Liver (tissue), 9 donors: Measurements from ENCODE around the gene CSRP1. TPM values are rescaled to one million over a fixed set of nuclear protein-coding genes. Genes with fewer than 3 reads are reported as not detected.

ENCODE experiments used
- DNase-seq: peaks from one replicate; pipeline ENCODE4 v3.0.0-alpha.2; 2017; ENCODE audit warnings: low spot score
- H3K27ac ChIP-seq, 2 donors: one replicate each; pipeline ENCODE4 v1.7.0; 2013; ENCODE audit warnings: inconsistent platforms in 2 of 2, low read length in 2 of 2, control low read depth in 1 of 2, low read depth in 1 of 2, mild to moderate bottlenecking in 1 of 2
- H3K27me3 ChIP-seq, 4 donors: one replicate each; pipeline versions ENCODE4 v1.6.1 to v1.7.0; 2013; ENCODE audit warnings: low read length in 3 of 4, inconsistent platforms in 1 of 4, mild to moderate bottlenecking in 1 of 4, moderate library complexity in 1 of 4; ENCODE audit not compliant: control insufficient read depth in 4 of 4, insufficient read depth in 4 of 4
- H3K36me3 ChIP-seq, 4 donors: one replicate each; pipeline versions ENCODE4 v1.6.1 to v1.7.0; 2013; ENCODE audit warnings: low read length in 3 of 4, mild to moderate bottlenecking in 3 of 4, low read depth in 1 of 4, moderate library complexity in 1 of 4; ENCODE audit not compliant: control insufficient read depth in 4 of 4, insufficient read depth in 3 of 4
- H3K4me1 ChIP-seq, 4 donors: one replicate each; pipeline versions ENCODE4 v1.6.1 to v1.7.0; 2013; ENCODE audit warnings: low read length in 3 of 4, mild to moderate bottlenecking in 3 of 4, moderate library complexity in 1 of 4; ENCODE audit not compliant: control insufficient read depth in 4 of 4, insufficient read depth in 4 of 4
- H3K4me3 ChIP-seq, 3 donors: one replicate each; pipeline versions ENCODE4 v1.6.1 to v1.7.0; 2013; ENCODE audit warnings: low read length in 3 of 3, control low read depth in 1 of 3, low read depth in 1 of 3, mild to moderate bottlenecking in 1 of 3
- H3K9ac ChIP-seq, 2 donors: one replicate each; pipeline ENCODE4 v1.7.0; 2013; ENCODE audit warnings: low read length in 2 of 2, mild to moderate bottlenecking in 2 of 2, moderate library complexity in 2 of 2, control low read depth in 1 of 2, low read depth in 1 of 2
- H3K9me3 ChIP-seq, 4 donors: one replicate each; pipeline versions ENCODE4 v1.6.1 to v1.7.0; 2013; ENCODE audit warnings: low read length in 3 of 4; ENCODE audit not compliant: control insufficient read depth in 4 of 4
- ATF3 ChIP-seq: IDR thresholded peaks from 2 replicates; pipeline ENCODE4 v1.6.1; 2016; ENCODE audit warnings: antibody characterized with exemption
- CTCF ChIP-seq: fragments of 150-350 bp; IDR thresholded peaks from 2 replicates; pipeline ENCODE4 v1.5.1; 2017; ENCODE audit warnings: improper control_type of control experiment, low read depth, low read length; ENCODE audit not compliant: missing input control
- FOXA2 ChIP-seq: IDR thresholded peaks from 2 replicates; pipeline ENCODE4 v1.6.1; 2016; ENCODE audit warnings: antibody characterized with exemption
- GABPA ChIP-seq, 2 donors: IDR thresholded peaks in 1 of 2; conservative IDR thresholded peaks in 1 of 2; 2 replicates each; pipeline ENCODE4 v1.6.1; 2016; ENCODE audit warnings: antibody characterized with exemption in 2 of 2, mild to moderate bottlenecking in 1 of 2, moderate library complexity in 1 of 2
- HNF4A ChIP-seq, 2 donors: conservative IDR thresholded peaks; 2 replicates each; pipeline ENCODE4 v1.6.1; 2016; ENCODE audit warnings: antibody characterized with exemption in 2 of 2, mild to moderate bottlenecking in 2 of 2
- HNF4G ChIP-seq: IDR thresholded peaks from 2 replicates; pipeline ENCODE4 v1.6.1; 2016; ENCODE audit warnings: antibody characterized with exemption
- JUND ChIP-seq, 2 donors: IDR thresholded peaks; 2 replicates each; pipeline ENCODE4 v1.6.1; 2016; ENCODE audit warnings: antibody characterized with exemption in 2 of 2
- MAX ChIP-seq: IDR thresholded peaks from 2 replicates; pipeline ENCODE4 v1.6.1; 2016; ENCODE audit warnings: antibody characterized with exemption
- NR2F2 ChIP-seq: IDR thresholded peaks from 2 replicates; pipeline ENCODE4 v1.6.1; 2016; ENCODE audit warnings: antibody characterized with exemption
- RAD21 ChIP-seq, 2 donors: IDR thresholded peaks; 2 replicates each; pipeline ENCODE4 v1.6.1; 2016; ENCODE audit warnings: antibody characterized with exemption in 2 of 2, mild to moderate bottlenecking in 2 of 2
- REST ChIP-seq: IDR thresholded peaks from 2 replicates; pipeline ENCODE4 v1.6.1; 2016; ENCODE audit warnings: antibody characterized with exemption, mild to moderate bottlenecking
- RXRA ChIP-seq, 2 donors: IDR thresholded peaks; 2 replicates each; pipeline ENCODE4 v1.6.1; 2017 to 2018; ENCODE audit warnings: antibody characterized with exemption in 2 of 2, mild to moderate bottlenecking in 1 of 2
- SP1 ChIP-seq: IDR thresholded peaks from 2 replicates; pipeline ENCODE4 v1.6.1; 2018; ENCODE audit warnings: antibody characterized with exemption, mild to moderate bottlenecking
- TAF1 ChIP-seq: conservative IDR thresholded peaks from 2 replicates; pipeline ENCODE4 v1.6.1; 2016; ENCODE audit warnings: antibody characterized with exemption, mild to moderate bottlenecking
- YY1 ChIP-seq: IDR thresholded peaks from 2 replicates; pipeline ENCODE4 v1.6.1; 2016; ENCODE audit warnings: antibody characterized with exemption, mild to moderate bottlenecking
- WGBS: extraction: QIAGEN DNeasy Blood & Tissue Kit; methylation state at CpG from one replicate; pipeline ENCODE4 v1.1.7; 2013; 5-methylcytosine and 5-hydroxymethylcytosine counted together
- polyA plus RNA-seq, 2 donors: library from polyadenylated mRNA; stranded (reverse) in 1 of 2; unstranded in 1 of 2; fragments of 200-250 nt in 1 of 2; fragments of >200 nt in 1 of 2; fragmentation: Nextera tagmentation in 1 of 2; extraction: Ambion mirVana in 1 of 2; gene quantifications; one replicate each; pipeline versions ENCODE4 v1.2.1 to v1.2.3, GENCODE V29; 2013 to 2015
- total RNA-seq, 2 donors: library from RNA; depleted of rRNA; stranded (reverse); fragments of >200 nt; gene quantifications; one replicate each; pipeline ENCODE4 v1.2.3, GENCODE V29; 2014
- donor health status: healthy.
- donor health status: healthy.
- donor health status: healthy.
- donor health status: healthy.
- donor health status: healthy.

Gene CSRP1
- total and polyA plus RNA-seq, 4 donors = 42.7 to 96.9 (median 68.3) TPM

- Histone ChIP-seq H3K4me1 (peaks cover 3 to 17% (median 15%) of the 10 kb centered on the region in 4 donors), H3K27ac (no peak overlapping the region), H3K4me3 (no peak overlapping the region), H3K9me3 (no peaks in the 10 kb centered on the region), H3K9ac (no peak overlapping the region), H3K36me3 (no peaks in the 10 kb centered on the region), H3K27me3 (no peaks in the 10 kb centered on the region)
- no peak for DNase-seq
- no peak for TF ChIP-seq FOXA2
- TF ChIP-seq RAD21 (IDR thresholded peaks at IDR 0.05) = no peak
- no peak for TF ChIP-seq SP1
- TF ChIP-seq MAX = no peak
- TF ChIP-seq RXRA (IDR thresholded peaks at IDR 0.05) = no peak
- TF ChIP-seq YY1 = no peak
- WGBS = 94% methylated on average over 6 of the region's 6 CpGs
Measured at GRCh38 chr1:201513498-201514243, 6.7 kb upstream of the CSRP1 start.

GRCh38 chr1:201511941-201512539, 5.1 kb upstream of the CSRP1 start:
- 16% methylated on average over 6 of the region's 6 CpGs for WGBS
- Histone ChIP-seq H3K4me1 (peaks cover 10 to 29% (median 23%) of the 10 kb centered on the region in 4 donors), H3K4me3 (no peak overlapping the region), H3K9ac (peak overlapping the region; percentile 19 to 54), H3K9me3 (no peaks in the 10 kb centered on the region), H3K27ac (peak overlapping the region; percentile 63 to 76), H3K27me3 (no peaks in the 10 kb centered on the region), H3K36me3 (no peaks in the 10 kb centered on the region)
- no peak for DNase-seq
- TF ChIP-seq ATF3 (no peak), RAD21 (IDR thresholded peaks at IDR 0.05) (peak in 1 of 2 donors; percentile 55), NR2F2 (peak; percentile 85), RXRA (IDR thresholded peaks at IDR 0.05) (peak; percentile 32 to 50), SP1 (peak; percentile 46), MAX (peak; percentile 33), GABPA (IDR thresholded peaks at IDR 0.05 in 1 of 2, conservative IDR thresholded peaks at IDR 0.05 in 1 of 2) (peak; percentile 20 to 47), TAF1 (no peak), HNF4G (no peak), CTCF (no peak)

- Histone ChIP-seq H3K9ac (peak overlapping the region; percentile 19 to 20), H3K4me3 (no peak overlapping the region), H3K27ac (peak overlapping the region; percentile 63 to 76), H3K27me3 (no peaks in the 10 kb centered on the region), H3K36me3 (no peaks in the 10 kb centered on the region), H3K9me3 (no peaks in the 10 kb centered on the region), H3K4me1 (peaks cover 10 to 32% (median 23%) of the 10 kb centered on the region in 4 donors)
- DNase-seq = no peak
- WGBS = 87% methylated on average over 6 of the region's 6 CpGs
- TF ChIP-seq ATF3 = no peak
- TF ChIP-seq RXRA (IDR thresholded peaks at IDR 0.05) = no peak
- TF ChIP-seq TAF1 = no peak
- no peak for TF ChIP-seq JUND (IDR thresholded peaks at IDR 0.05)
- TF ChIP-seq REST = no peak
- TF ChIP-seq HNF4A (conservative IDR thresholded peaks at IDR 0.05) = no peak
- TF ChIP-seq CTCF = no peak
- no peak for TF ChIP-seq RAD21 (IDR thresholded peaks at IDR 0.05)
- no peak for TF ChIP-seq FOXA2
- no peak for TF ChIP-seq HNF4G
- TF ChIP-seq YY1 = no peak
- no peak for TF ChIP-seq SP1
Measured at GRCh38 chr1:201511396-201511940, 4.5 kb upstream of the CSRP1 start.
